Upper lobe of left lung (tissue), 4 donors: ENCODE measurements around the gene ZNF76.

Source experiments
- EP300 ChIP-seq, 4 donors: sonication (generic); formaldehyde crosslinking; IDR thresholded peaks; one replicate each; pipeline ENCODE4 v1.5.1; 2017; ENCODE audit warnings: antibody characterized with exemption in 4 of 4, control low read depth in 2 of 4
- POLR2A ChIP-seq, 4 donors: fragments of 450-650 bp; IDR thresholded peaks; one replicate each; pipeline ENCODE4 v1.5.1; 2016 to 2017; ENCODE audit warnings: antibody characterized with exemption in 4 of 4, mild to moderate bottlenecking in 2 of 4
- POLR2AphosphoS5 ChIP-seq, 2 donors: sonication (generic); formaldehyde crosslinking; IDR thresholded peaks; one replicate each; pipeline ENCODE4 v1.5.1; 2017; ENCODE audit warnings: antibody characterized with exemption in 2 of 2
- TF ChIP-seq, protein P1 (sequence below), 6 experiments: fragments of 450-650 bp in 4 of 6; fragments of 200-600 bp in 2 of 6; sonication (generic) in 2 of 6; IDR thresholded peaks; one replicate each; pipeline ENCODE4 v1.5.1; 2016 to 2019; ENCODE audit warnings: antibody characterized with exemption in 6 of 6

DNA sequence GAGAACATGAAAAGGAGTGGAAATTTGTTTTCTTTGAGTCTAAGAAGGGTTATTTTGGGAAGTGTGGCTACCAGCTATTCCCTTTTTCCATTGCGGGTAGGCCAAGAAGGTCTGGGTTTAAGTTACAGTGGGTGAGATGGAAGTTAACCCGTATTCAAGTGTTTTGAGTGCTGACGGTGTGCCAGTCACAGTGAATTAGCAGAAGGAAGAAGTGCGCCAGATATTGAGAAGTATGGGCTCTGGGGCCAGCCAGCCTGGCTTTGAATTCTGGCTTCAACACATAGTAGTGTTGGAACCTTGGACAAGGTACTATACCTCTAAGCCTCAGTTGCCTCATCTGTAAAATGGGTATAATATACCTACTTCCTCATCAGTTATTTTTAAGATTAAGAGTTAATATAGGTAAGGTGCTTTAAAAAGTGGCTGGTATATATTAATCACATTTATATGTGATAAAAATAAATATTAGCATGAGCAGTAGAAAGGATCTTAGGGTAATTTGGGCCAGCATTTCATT lies 16.3 kb downstream of the ZNF76 start:
- TF ChIP-seq, protein P1, sequence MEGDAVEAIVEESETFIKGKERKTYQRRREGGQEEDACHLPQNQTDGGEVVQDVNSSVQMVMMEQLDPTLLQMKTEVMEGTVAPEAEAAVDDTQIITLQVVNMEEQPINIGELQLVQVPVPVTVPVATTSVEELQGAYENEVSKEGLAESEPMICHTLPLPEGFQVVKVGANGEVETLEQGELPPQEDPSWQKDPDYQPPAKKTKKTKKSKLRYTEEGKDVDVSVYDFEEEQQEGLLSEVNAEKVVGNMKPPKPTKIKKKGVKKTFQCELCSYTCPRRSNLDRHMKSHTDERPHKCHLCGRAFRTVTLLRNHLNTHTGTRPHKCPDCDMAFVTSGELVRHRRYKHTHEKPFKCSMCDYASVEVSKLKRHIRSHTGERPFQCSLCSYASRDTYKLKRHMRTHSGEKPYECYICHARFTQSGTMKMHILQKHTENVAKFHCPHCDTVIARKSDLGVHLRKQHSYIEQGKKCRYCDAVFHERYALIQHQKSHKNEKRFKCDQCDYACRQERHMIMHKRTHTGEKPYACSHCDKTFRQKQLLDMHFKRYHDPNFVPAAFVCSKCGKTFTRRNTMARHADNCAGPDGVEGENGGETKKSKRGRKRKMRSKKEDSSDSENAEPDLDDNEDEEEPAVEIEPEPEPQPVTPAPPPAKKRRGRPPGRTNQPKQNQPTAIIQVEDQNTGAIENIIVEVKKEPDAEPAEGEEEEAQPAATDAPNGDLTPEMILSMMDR (IDR thresholded peaks at IDR 0.05), result no peak
- TF ChIP-seq POLR2AphosphoS5 (IDR thresholded peaks at IDR 0.05) (no peak), POLR2A (IDR thresholded peaks at IDR 0.05) (no peak), EP300 (IDR thresholded peaks at IDR 0.05) (no peak)
